A673 (cell line): ENCODE measurements around the gene TUFM. TPM values are rescaled to one million over a fixed set of nuclear protein-coding genes. Genes with fewer than 3 reads are reported as not detected.

Experiments used
- BruUV-seq: library from RNA; stranded (reverse); fragments of 400-500 nt; replicated peaks from 2 replicates; lab custom pipeline; 2021; lab: Mats Ljungman, UMichigan
- CTCF ChIA-PET: fragments of 300-600 bp; sonication (Branson Sonifier 250); formaldehyde crosslinking; loops from one replicate; lab custom pipeline; 2022; ENCODE audit warnings: antibody characterized with exemption; lab: Charles Lee
- POLR2A ChIA-PET: fragments of 300-600 bp; sonication (Branson Sonifier 250); formaldehyde crosslinking; loops from one replicate; lab custom pipeline; 2022; ENCODE audit warnings: antibody characterized with exemption; ENCODE audit not compliant: low non-redundant PET; lab: Charles Lee
- DNase-seq: peaks from one replicate; pipeline ENCODE4 v3.0.0-alpha.2; 2015; ENCODE audit warnings: low spot score
- H3K27ac ChIP-seq: fragments of 200-600 bp; sonication (generic); 2 replicates; pipeline ENCODE4 v1.5.1; 2016; ENCODE audit warnings: mixed run types, low read depth, mild to moderate bottlenecking, mixed read lengths, antibody characterized with exemption, low read length; ENCODE audit not compliant: poor library complexity, severe bottlenecking
- H3K27me3 ChIP-seq: fragments of 200-600 bp; sonication (generic); replicated peaks from 2 replicates; pipeline ENCODE4 v1.6.1; 2017; ENCODE audit warnings: mixed run types, low read depth, mild to moderate bottlenecking, mixed read lengths, antibody characterized with exemption, low read length; ENCODE audit not compliant: insufficient read depth, poor library complexity
- H3K36me3 ChIP-seq: fragments of 200-600 bp; sonication (generic); 2 replicates; pipeline ENCODE4 v1.6.1; 2016; ENCODE audit warnings: mixed run types, mild to moderate bottlenecking, mixed read lengths, antibody characterized with exemption, low read length; ENCODE audit not compliant: insufficient read depth, poor library complexity, severe bottlenecking
- H3K4me1 ChIP-seq: fragments of 200-600 bp; sonication (generic); 2 replicates; pipeline ENCODE4 v1.6.1; 2017; ENCODE audit warnings: mixed run types, mild to moderate bottlenecking, mixed read lengths, antibody characterized with exemption, low read length; ENCODE audit not compliant: insufficient read depth, poor library complexity, severe bottlenecking
- H3K4me3 ChIP-seq: fragments of 200-600 bp; sonication (generic); 2 replicates; pipeline ENCODE4 v1.5.1; 2016; ENCODE audit warnings: low read depth, mixed run types, mild to moderate bottlenecking, mixed read lengths, low read length; ENCODE audit not compliant: poor library complexity, severe bottlenecking
- H3K9me3 ChIP-seq: fragments of 200-600 bp; sonication (generic); 2 replicates; pipeline ENCODE4 v1.6.1; 2016; ENCODE audit warnings: mixed run types, low read depth, mild to moderate bottlenecking, mixed read lengths, antibody characterized with exemption, low read length; ENCODE audit not compliant: poor library complexity, severe bottlenecking
- CTCF ChIP-seq: fragments of 300-800, 200-600 bp; sonication (generic); conservative IDR thresholded peaks from 2 replicates; pipeline ENCODE4 v1.5.1; 2017; ENCODE audit warnings: low read depth, mild to moderate bottlenecking, antibody characterized with exemption, low read length, moderate library complexity, mixed read lengths
- EZH2 ChIP-seq: fragments of 200-600 bp; sonication (generic); IDR thresholded peaks from 2 replicates; pipeline ENCODE4 v1.6.1; 2017; ENCODE audit warnings: borderline replicate concordance, low read depth, mild to moderate bottlenecking, mixed read lengths, antibody characterized with exemption, low read length; ENCODE audit not compliant: poor library complexity, severe bottlenecking
- intact Hi-C: fragments of 100-400 bp; cut with micrococcal nuclease; formaldehyde crosslinking; loops from one replicate; pipeline ENCODE4 v1.10.0; 2022; ENCODE audit not compliant: unreplicated experiment
- total RNA-seq: library from RNA; stranded (reverse); gene quantifications from 2 replicates; pipeline ENCODE4 v1.2.3, GENCODE V29; 2021

The TUFM gene
- total RNA-seq, 1 experiment from 2014 or later: 228 TPM

GRCh38 chr16:28826141-28826540, 20.0 kb downstream of the TUFM start:
- H3K27ac ChIP-seq: no peak overlapping the region
- no peaks in the 10 kb centered on the region for H3K9me3 ChIP-seq
- no TSS peak for BruUV-seq
- CTCF ChIA-PET: no interaction called here
- POLR2A ChIA-PET: no interaction called here
- intact Hi-C loops: no loop called here
- no peak overlapping the region for H3K4me3 ChIP-seq
- no peaks in the 10 kb centered on the region for H3K27me3 ChIP-seq
- TF ChIP-seq CTCF: no peak
- TF ChIP-seq EZH2: no peak
- H3K36me3 ChIP-seq: peaks cover 66% of the 10 kb centered on the region
- H3K4me1 ChIP-seq: peaks cover 26% of the 10 kb centered on the region
- DNase-seq: no peak

- CTCF ChIA-PET: no interaction called here
Observed at GRCh38 chr16:28824717-28824973, 21.5 kb downstream of the TUFM start.

GRCh38 chr16:28823873-28824716, 22.1 kb downstream of the TUFM start:
- BruUV-seq: no TSS peak
- peak overlapping the region; percentile 99 for H3K4me3 ChIP-seq
- H3K27me3 ChIP-seq: no peaks in the 10 kb centered on the region
- TF ChIP-seq CTCF (peak; percentile 35; the same call in 1 of the 2 replicates), EZH2 (no peak)
- peaks cover 45% of the 10 kb centered on the region for H3K36me3 ChIP-seq
- H3K9me3 ChIP-seq: no peaks in the 10 kb centered on the region
- DNase-seq: peak; percentile 99
- H3K27ac ChIP-seq: peak overlapping the region; percentile 100
- peaks cover 26% of the 10 kb centered on the region for H3K4me1 ChIP-seq
- intact Hi-C loops: loop anchor here (1.0 kb wide), 1 partner anchor 22 kb away; the partner anchor contains the start of gene TUFM
- CTCF ChIA-PET: no interaction called here
- POLR2A ChIA-PET: interaction anchor here (0.6 kb wide), 1 partner anchor 856 kb away, joined by 17 read pairs; no protein-coding TSS in a partner anchor

More at GRCh38 chr16:28824717-28824973, 21.5 kb downstream of the TUFM start:
- intact Hi-C loops: loop anchor here (1.0 kb wide), 1 partner anchor 22 kb away; the partner anchor contains the start of gene TUFM
- Histone ChIP-seq H3K9me3 (no peaks in the 10 kb centered on the region), H3K36me3 (peaks cover 51% of the 10 kb centered on the region), H3K4me1 (peaks cover 26% of the 10 kb centered on the region), H3K4me3 (peak overlapping the region; percentile 99), H3K27me3 (no peaks in the 10 kb centered on the region), H3K27ac (peak overlapping the region; percentile 100)
- TF ChIP-seq CTCF: no peak
- no peak for TF ChIP-seq EZH2
- POLR2A ChIA-PET: no interaction called here
- no peak for DNase-seq
- TSS peak; percentile 52 for BruUV-seq
